NCI-H510A (cell line): ENCODE data around the gene MAPK11.
"Not testable (repeated sequence)": the region's sequence is repeated elsewhere in the genome, so short reads cannot be mapped to it uniquely, and the experiment has no call there.

Source experiments
- DNase-seq: peaks from one replicate; lab custom pipeline; 2025; lab: John Stamatoyannopoulos, UW

Gene MAPK11

DNA sequence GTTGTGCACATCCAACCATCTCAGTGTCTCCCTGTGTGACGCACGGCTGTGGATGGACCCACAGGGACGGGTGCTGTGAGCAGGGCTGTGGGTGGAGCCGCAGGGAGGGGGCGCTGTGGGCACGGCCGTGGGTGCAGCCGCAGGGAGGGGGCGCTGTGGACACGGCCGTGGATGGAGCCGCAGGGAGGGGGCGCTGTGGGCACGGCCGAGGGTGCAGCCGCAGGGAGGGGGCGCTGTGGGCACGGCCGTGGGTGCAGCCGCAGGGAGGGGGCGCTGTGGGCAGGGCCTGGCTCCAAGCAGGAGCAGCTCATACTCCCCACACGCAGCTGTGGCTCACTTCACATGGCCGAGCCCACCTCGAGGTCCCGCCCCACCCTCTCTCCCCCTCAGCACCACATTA is 6.0 kb upstream of the MAPK11 start:
- DNase-seq = no peak

- DNase-seq = no peak
These were observed 5.2 kb upstream of the MAPK11 start for GRCh38 chr22:50275181-50276055.

DNA sequence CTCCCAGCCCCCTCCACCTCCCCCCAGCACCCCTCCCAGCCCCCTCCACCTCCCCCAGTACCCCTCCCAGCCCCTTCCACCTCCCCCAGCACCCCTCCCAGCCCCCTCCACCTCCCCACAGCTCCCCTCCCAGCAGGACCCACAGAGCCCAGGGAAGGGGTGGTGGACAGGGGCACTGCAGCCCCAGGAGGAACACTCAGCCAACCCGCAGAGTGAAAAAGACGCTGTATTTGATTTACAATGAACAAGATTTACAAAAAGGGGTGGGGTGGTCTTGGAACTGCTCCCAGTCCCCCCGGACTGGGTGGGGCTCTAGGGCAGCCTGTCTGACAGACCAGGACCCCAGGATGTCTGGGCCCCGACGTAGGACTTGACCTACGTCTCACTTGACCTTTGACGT is 4.6 kb upstream of the MAPK11 start:
- DNase-seq = no peak

DNA sequence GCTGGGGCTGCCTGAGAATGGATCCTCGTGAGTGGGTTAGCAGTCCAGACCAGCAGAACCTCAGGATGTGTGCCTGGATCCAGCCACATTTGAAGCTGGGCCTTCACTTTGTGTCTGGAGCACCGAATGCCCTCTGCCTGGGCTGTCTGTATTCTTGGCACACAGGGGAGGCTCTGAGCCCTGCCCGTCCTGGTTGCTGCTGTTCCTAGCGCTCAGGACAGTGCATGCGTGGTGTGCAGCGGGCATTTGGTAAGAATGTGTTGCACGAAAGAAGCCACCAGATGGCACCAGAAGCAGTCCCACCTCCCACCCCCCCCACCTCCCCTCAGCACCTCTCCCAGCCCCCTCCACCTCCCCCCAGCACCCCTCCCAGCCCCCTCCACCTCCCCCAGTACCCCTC is 4.1 kb upstream of the MAPK11 start:
- peak; percentile 37 for DNase-seq

GRCh38 chr22:50273781-50274180 is 3.6 kb upstream of the MAPK11 start:
- DNase-seq = not testable (repeated sequence)

- not testable (repeated sequence) for DNase-seq
These were observed 3.2 kb upstream of the MAPK11 start for GRCh38 chr22:50273352-50273751.

DNA sequence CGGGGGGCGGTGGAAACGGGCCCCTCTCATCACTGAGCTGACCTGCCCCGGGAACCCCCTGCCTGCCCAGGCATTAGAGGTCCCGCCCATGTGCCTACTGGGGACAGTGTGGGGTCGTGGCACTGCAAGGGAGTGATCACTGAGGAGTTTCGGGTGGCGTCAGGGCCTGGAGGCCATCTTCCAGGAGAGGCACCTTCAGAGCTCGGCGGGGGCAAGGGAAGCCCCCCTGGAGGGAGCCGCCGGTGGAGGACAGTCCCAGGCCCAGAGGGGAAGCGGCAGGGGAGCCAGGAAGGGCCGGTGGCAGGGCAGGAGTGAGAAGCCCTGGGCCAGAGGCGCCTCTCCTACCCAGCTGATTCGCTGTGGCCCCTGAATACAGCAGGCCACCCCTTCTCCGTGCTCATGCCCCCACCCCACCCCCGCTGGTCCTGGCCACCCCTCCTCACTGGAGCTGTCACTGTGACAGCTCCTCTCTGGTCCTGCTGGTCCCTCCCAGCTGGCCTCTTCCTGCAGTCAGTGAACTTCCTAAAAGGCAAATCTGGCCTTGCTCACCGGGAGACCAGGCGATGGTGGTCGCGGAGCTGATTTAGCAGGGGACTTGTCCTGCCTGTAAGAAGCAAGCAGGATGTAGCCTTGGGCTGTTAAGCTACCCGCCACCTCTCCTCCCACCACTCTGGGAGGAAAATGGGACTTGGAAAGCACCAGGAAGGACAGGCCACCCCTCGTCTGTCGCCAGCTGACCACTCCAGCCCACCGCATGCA is 2.0 kb upstream of the MAPK11 start:
- DNase-seq = no peak

DNA sequence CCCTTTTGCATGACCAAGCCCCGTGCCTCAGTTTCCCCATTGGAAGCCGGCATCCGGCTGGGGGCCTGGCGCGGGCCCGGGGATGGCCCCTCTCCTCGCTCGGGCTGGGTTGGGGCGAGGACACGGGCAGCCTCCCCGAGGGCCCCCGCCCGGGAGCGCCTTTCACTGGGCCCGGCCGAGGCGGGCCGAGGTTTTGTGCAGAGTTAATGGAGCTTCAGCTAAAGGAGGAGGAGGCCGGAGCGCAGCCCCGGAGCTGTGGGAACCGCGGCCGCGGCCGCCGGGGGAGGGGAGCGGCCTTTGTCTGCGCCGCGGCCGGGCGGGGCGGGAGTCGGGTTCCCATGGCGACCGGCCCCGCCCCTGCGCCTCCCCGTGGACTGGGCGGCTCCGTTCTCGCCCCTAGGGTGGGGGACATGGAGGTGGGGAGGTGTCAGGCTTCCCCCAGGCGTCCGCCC is 1.4 kb upstream of the MAPK11 start:
- peak; percentile 46 for DNase-seq

- DNase-seq = no peak
These were observed 650 bp upstream of the MAPK11 start for GRCh38 chr22:50270666-50271394.

GRCh38 chr22:50269573-50269969 is 609 bp downstream of the MAPK11 start:
- DNase-seq = no peak

DNA sequence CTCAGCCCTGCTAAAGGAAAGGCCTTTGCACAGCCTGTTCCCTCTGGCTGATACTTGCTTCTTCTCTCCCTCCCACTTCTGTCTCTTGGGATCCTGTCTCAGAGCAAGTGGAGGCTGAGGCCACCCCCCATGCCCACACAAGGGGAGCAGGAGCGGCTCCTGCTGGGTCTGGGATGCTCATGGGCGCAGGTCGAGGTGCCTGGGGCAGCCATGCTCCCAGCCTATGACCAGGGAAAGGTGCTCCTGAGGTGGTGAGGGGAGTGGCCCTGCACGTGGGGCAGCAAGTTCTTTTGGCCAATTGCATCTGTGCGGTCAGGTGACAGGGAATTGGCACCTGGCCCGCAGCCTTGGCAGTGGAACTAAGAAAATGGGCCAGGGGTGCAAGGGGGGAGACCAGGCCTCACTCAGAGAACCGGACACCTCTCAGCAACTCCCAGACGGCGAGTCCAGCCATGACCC is 1.5 kb downstream of the MAPK11 start:
- DNase-seq = no peak

GRCh38 chr22:50267591-50268390 is 2.4 kb downstream of the MAPK11 start:
- no peak for DNase-seq

GRCh38 chr22:50266994-50267393 is 3.2 kb downstream of the MAPK11 start:
- DNase-seq = no peak

DNA sequence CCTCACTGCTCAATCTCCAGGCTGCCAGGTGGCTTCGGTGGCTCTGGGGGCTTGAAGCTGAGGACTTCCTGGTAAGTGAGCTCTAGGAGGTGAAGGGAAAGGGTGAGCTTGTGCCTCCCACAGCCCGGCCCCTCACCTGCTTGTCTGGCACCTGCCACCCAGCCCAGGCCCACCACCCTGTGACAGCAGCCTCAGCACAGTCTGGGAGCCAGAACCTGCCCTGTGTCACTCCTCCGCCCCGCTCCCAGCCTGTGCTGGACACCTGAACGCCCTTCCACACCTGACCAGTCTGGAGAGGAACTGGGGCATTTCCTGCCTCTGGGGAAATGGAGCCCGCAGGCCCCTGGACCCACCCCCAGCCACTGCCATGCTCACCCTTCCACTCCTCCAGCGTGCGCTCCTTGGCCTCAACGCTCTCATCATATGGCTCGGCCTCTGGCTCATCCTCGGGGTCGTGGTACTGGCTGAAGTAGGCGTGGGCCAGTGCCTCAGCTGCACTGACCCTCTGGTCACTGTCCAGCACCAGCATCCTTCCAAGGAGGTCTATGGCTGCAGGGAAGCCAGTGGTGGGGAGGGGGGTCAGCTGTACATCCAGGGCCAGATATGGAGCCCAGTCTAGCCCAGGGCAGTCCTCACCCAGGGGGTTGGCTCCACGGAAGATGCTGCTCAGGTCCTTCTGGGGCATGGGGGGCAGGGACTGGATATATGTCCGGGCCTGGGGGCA is 5.1 kb downstream of the MAPK11 start:
- no peak for DNase-seq

DNA sequence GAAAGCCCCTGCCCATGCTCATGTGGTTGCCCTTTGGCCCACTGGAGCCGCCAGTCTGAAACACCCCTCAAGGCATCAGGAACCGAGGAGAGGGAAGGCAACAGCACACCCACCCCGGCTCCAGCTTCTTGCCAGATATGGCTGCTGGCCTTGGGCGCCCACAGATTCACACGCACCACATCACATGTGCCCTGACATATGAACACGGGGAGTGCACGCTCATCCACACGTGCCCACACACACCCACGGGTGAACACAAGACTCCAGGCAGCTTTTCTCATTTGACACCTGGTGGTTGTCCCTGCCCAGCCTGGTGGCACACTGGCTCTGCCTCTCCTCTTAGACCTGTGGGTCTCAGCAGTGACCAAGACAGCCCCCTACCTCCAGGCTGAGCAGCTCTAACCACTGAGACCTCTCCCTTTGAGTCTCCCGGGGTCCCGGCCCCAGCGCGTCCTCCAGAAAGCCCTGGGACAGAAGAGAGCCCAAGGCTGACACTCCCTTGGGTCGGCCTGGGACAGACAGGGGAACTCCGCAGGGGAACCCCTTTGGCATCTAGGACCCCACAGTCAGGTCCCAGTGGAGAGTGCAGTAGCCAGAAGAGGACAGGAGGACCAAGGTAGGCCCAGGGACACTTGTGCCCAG is 6.0 kb downstream of the MAPK11 start:
- DNase-seq = no peak

- DNase-seq = no peak
These were observed 7.1 kb downstream of the MAPK11 start for GRCh38 chr22:50262973-50263617.

GRCh38 chr22:50262460-50262911 is 7.7 kb downstream of the MAPK11 start:
- DNase-seq = peak; percentile 40

GRCh38 chr22:50261615-50262459 is 8.3 kb downstream of the MAPK11 start, which contains the start of gene MAPK12:
TSS of gene MAPK12 (minus strand) at chr22:50261683. CDS start at chr22:50261509, 174 bp downstream.
- DNase-seq = no peak
